Suprapubic skin (tissue), 4 donors: ENCODE results near the gene STIM1.

Source experiments
- POLR2A ChIP-seq, 2 donors: fragments of 450-650 bp; IDR thresholded peaks; one replicate each; pipeline ENCODE4 v1.6.1; 2017; ENCODE audit warnings: antibody characterized with exemption in 2 of 2, mild to moderate bottlenecking in 2 of 2, moderate library complexity in 2 of 2
- POLR2AphosphoS5 ChIP-seq, 3 donors: sonication (generic); formaldehyde crosslinking; IDR thresholded peaks; one replicate each; pipeline ENCODE4 v1.6.1; 2017; ENCODE audit warnings: antibody characterized with exemption in 3 of 3
- TF ChIP-seq, protein P1 (sequence below), 2 donors: fragments of 200-600 bp in 1 of 2; fragments of 450-650 bp in 1 of 2; sonication (generic) in 1 of 2; IDR thresholded peaks; one replicate each; pipeline ENCODE4 v1.5.1; 2016 to 2019; ENCODE audit warnings: antibody characterized with exemption in 2 of 2, mild to moderate bottlenecking in 1 of 2, moderate library complexity in 1 of 2

DNA sequence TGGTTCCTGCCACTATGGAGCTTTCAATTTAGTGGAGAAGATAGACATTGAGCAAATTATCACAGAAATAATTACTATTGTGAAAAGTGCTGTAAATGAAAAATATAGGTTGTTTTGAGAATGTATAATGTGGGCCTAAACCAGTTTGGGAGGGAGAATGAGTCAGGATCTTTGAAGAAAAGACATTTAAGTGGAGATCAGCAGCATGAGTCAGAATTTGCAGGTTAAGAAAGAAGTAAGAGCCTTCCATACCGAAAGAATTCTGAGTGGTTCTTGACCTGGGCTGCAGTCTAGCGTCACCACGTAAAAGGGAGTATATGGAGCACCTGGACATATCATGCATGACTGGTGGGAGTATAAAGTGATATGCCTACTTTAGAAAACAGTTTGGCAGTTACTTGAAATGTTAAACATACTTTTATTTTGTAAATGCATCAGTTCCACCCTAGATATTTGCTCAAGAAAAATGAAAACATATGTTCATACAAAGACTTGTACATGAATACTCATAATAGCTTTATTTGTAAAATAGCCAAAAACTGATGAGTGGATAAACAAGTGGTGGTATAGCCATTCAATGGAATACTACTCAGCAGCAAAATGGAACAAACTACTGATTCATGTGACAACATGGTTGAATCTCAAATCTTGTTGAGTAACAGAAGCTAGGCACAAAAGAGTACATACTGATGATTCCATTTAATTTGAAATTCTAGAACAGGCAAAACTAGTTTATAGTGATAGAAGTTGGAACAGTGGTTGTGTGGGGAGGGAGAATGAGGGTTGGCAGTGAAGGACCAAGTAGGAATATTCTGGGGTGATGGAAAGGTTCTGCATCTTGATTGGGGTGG is 99.2 kb downstream of the STIM1 start:
- TF ChIP-seq, protein P1, sequence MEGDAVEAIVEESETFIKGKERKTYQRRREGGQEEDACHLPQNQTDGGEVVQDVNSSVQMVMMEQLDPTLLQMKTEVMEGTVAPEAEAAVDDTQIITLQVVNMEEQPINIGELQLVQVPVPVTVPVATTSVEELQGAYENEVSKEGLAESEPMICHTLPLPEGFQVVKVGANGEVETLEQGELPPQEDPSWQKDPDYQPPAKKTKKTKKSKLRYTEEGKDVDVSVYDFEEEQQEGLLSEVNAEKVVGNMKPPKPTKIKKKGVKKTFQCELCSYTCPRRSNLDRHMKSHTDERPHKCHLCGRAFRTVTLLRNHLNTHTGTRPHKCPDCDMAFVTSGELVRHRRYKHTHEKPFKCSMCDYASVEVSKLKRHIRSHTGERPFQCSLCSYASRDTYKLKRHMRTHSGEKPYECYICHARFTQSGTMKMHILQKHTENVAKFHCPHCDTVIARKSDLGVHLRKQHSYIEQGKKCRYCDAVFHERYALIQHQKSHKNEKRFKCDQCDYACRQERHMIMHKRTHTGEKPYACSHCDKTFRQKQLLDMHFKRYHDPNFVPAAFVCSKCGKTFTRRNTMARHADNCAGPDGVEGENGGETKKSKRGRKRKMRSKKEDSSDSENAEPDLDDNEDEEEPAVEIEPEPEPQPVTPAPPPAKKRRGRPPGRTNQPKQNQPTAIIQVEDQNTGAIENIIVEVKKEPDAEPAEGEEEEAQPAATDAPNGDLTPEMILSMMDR (IDR thresholded peaks at IDR 0.05): no peak
- TF ChIP-seq POLR2A (IDR thresholded peaks at IDR 0.05) (no peak), POLR2AphosphoS5 (IDR thresholded peaks at IDR 0.05) (no peak)
